Suprapubic skin (tissue), 4 donors: ENCODE results near the gene CHPF. TPM values are rescaled to one million over a fixed set of nuclear protein-coding genes. Genes with fewer than 3 reads are reported as not detected.

Experiments used
- DNase-seq, 2 donors: peaks; one replicate each; pipeline ENCODE4 v3.0.0-alpha.2; 2019; ENCODE audit warnings: low spot score in 2 of 2
- H3K27ac ChIP-seq: fragments of 200-600 bp; sonication (generic); one replicate; pipeline ENCODE4 v1.5.1; 2019
- H3K27me3 ChIP-seq: fragments of 200-600 bp; sonication (generic); one replicate; pipeline ENCODE4 v1.5.1; 2019
- H3K36me3 ChIP-seq: fragments of 200-600 bp; sonication (generic); one replicate; pipeline ENCODE4 v1.5.1; 2019
- H3K4me1 ChIP-seq: fragments of 200-600 bp; sonication (generic); one replicate; pipeline ENCODE4 v1.5.1; 2019
- H3K4me3 ChIP-seq: fragments of 200-600 bp; sonication (generic); one replicate; pipeline ENCODE4 v1.5.1; 2019; ENCODE audit warnings: mild to moderate bottlenecking
- H3K9me3 ChIP-seq: fragments of 200-600 bp; sonication (generic); one replicate; pipeline ENCODE4 v1.5.1; 2019
- EP300 ChIP-seq: sonication (generic); formaldehyde crosslinking; IDR thresholded peaks from one replicate; pipeline ENCODE4 v1.6.1; 2017; ENCODE audit warnings: antibody characterized with exemption
- POLR2A ChIP-seq, 2 donors: fragments of 450-650 bp; IDR thresholded peaks; one replicate each; pipeline ENCODE4 v1.6.1; 2017; ENCODE audit warnings: antibody characterized with exemption in 2 of 2, mild to moderate bottlenecking in 2 of 2, moderate library complexity in 2 of 2
- POLR2AphosphoS5 ChIP-seq, 3 donors: sonication (generic); formaldehyde crosslinking; IDR thresholded peaks; one replicate each; pipeline ENCODE4 v1.6.1; 2017; ENCODE audit warnings: antibody characterized with exemption in 3 of 3
- WGBS: methylation state at CpG from one replicate; pipeline ENCODE4 v1.1.5; 2018; 5-methylcytosine and 5-hydroxymethylcytosine counted together
- total RNA-seq, 4 donors: library from RNA; depleted of rRNA; stranded (reverse); fragments of >200 nt; gene quantifications; one replicate each; pipeline ENCODE4 v1.1.0, GENCODE V29; 2016
- TF ChIP-seq, protein P1 (sequence below), 2 donors: fragments of 200-600 bp in 1 of 2; fragments of 450-650 bp in 1 of 2; sonication (generic) in 1 of 2; IDR thresholded peaks; one replicate each; pipeline ENCODE4 v1.5.1; 2016 to 2019; ENCODE audit warnings: antibody characterized with exemption in 2 of 2, mild to moderate bottlenecking in 1 of 2, moderate library complexity in 1 of 2

Gene CHPF
- total RNA-seq, result 10 to 100 TPM; 28.8 to 62.1 (median 49.3) TPM

- WGBS, result under 1% methylated on average over 15 of the region's 75 CpGs
These were observed at the start of gene CHPF, which contains the start of gene TMEM198 for GRCh38 chr2:219543596-219544358. CHPF (minus strand) TSS chr2:219543809; CDS start chr2:219543538, 271 bp downstream. TMEM198 (plus strand) TSS chr2:219544028; CDS start chr2:219544728, 700 bp downstream.

DNA sequence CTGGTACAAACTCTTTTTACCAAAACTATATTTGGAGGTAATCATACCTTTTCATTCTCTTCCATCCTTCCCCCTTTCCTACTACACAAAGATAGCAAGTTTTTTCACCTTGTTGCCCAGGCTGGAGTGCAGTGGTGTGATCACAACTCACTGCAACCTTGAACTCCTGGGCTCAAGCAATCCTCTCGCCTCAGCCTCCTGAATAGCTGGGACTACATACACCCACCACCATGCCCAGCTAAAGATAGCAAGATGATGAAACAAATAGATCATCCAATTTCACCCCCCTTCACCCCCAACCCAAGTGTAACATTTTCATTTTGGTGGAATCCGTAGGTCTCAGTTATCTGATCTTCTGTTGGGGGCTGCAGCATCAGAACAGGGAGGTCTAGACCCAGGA is 49.5 kb upstream of the CHPF start:
- peaks cover 3% of the 10 kb centered on the region for H3K27me3 ChIP-seq
- WGBS, result 86% methylated on average over 2 of the region's 2 CpGs
- H3K27ac ChIP-seq, result no peak overlapping the region
- TF ChIP-seq POLR2A (IDR thresholded peaks at IDR 0.05) (no peak), EP300 (no peak), POLR2AphosphoS5 (IDR thresholded peaks at IDR 0.05) (no peak)
- TF ChIP-seq, protein P1, sequence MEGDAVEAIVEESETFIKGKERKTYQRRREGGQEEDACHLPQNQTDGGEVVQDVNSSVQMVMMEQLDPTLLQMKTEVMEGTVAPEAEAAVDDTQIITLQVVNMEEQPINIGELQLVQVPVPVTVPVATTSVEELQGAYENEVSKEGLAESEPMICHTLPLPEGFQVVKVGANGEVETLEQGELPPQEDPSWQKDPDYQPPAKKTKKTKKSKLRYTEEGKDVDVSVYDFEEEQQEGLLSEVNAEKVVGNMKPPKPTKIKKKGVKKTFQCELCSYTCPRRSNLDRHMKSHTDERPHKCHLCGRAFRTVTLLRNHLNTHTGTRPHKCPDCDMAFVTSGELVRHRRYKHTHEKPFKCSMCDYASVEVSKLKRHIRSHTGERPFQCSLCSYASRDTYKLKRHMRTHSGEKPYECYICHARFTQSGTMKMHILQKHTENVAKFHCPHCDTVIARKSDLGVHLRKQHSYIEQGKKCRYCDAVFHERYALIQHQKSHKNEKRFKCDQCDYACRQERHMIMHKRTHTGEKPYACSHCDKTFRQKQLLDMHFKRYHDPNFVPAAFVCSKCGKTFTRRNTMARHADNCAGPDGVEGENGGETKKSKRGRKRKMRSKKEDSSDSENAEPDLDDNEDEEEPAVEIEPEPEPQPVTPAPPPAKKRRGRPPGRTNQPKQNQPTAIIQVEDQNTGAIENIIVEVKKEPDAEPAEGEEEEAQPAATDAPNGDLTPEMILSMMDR (IDR thresholded peaks at IDR 0.05), result no peak
- no peaks in the 10 kb centered on the region for H3K36me3 ChIP-seq
- DNase-seq, result no peak
- H3K9me3 ChIP-seq, result no peaks in the 10 kb centered on the region
- H3K4me1 ChIP-seq, result peaks cover 7% of the 10 kb centered on the region
- H3K4me3 ChIP-seq, result no peak overlapping the region

More at GRCh38 chr2:219543596-219544358, at the start of gene CHPF, which contains the start of gene TMEM198:
- TF ChIP-seq POLR2AphosphoS5 (IDR thresholded peaks at IDR 0.05) (peak in 1 of 3 donors; percentile 13), POLR2A (IDR thresholded peaks at IDR 0.05) (no peak)
- Histone ChIP-seq H3K36me3 (peaks cover 23% of the 10 kb centered on the region), H3K27me3 (no peaks in the 10 kb centered on the region), H3K9me3 (no peaks in the 10 kb centered on the region), H3K4me1 (peaks cover 26% of the 10 kb centered on the region), H3K4me3 (peak within 1 kb of the TSS; percentile 59), H3K27ac (peak within 1 kb of the TSS; percentile 81)
- peak; percentile 98 to 99 for DNase-seq

DNA sequence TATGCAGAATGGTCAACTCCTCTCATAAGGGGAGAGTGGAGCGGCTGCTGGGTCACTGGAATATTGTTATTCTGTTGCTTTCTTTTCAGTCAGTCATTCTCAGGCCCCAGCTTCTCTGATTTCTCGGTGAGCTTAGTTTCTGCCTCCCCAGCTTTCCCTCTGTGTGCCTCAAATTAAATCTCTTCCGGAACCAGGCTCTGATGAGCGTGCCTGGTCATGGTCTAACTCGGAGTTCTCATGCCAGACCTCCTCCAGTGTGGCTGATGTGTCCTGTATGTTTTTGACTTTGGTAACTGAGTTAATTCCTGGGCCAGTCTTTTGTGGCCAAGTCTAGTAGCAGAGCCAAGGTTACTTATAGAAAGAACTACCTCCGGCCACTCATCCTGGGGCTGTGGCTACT is 49.1 kb upstream of the CHPF start:
- Histone ChIP-seq H3K27me3 (peaks cover 3% of the 10 kb centered on the region), H3K27ac (no peak overlapping the region), H3K4me3 (no peak overlapping the region), H3K4me1 (peaks cover 6% of the 10 kb centered on the region), H3K9me3 (no peaks in the 10 kb centered on the region), H3K36me3 (no peaks in the 10 kb centered on the region)
- 65% methylated on average over 6 of the region's 6 CpGs for WGBS
- DNase-seq, result no peak
- TF ChIP-seq POLR2AphosphoS5 (IDR thresholded peaks at IDR 0.05), result no peak
- TF ChIP-seq, protein P1 (IDR thresholded peaks at IDR 0.05), result no peak
- TF ChIP-seq EP300, result no peak
- no peak for TF ChIP-seq POLR2A (IDR thresholded peaks at IDR 0.05)

- H3K36me3 ChIP-seq, result no peaks in the 10 kb centered on the region
- WGBS, result 65% methylated on average over 4 of the region's 4 CpGs
- no peak for DNase-seq
- no peak overlapping the region for H3K27ac ChIP-seq
- no peaks in the 10 kb centered on the region for H3K4me1 ChIP-seq
- no peaks in the 10 kb centered on the region for H3K9me3 ChIP-seq
- TF ChIP-seq EP300, result no peak
- TF ChIP-seq POLR2A (IDR thresholded peaks at IDR 0.05), result no peak
- no peak for TF ChIP-seq POLR2AphosphoS5 (IDR thresholded peaks at IDR 0.05)
- TF ChIP-seq, protein P1 (IDR thresholded peaks at IDR 0.05), result no peak
- peaks cover 3% of the 10 kb centered on the region for H3K27me3 ChIP-seq
- H3K4me3 ChIP-seq, result no peak overlapping the region
These were observed 47.5 kb upstream of the CHPF start for GRCh38 chr2:219591091-219591490.

DNA sequence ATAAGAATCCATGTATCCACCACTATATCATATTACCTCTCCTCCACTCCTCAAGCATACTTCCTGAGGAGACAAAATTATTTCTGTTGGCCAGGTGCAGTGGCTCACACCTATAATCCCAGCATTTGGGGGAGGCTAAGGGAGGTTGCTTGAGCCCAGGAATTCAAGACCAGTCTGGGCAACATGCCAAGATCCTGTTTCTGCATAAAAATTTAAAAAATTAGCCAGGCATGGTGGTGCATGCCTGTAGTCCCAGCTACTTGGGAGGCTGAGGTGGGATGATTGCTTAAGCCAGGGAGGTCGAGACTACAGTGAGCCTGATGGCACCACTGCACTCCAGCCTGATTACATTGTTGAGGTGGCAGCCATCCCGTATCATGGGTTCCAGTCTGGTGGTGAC is 37.7 kb upstream of the CHPF start:
- Histone ChIP-seq H3K36me3 (no peaks in the 10 kb centered on the region), H3K27me3 (peaks cover 13% of the 10 kb centered on the region), H3K4me1 (peaks cover 3% of the 10 kb centered on the region), H3K4me3 (no peak overlapping the region), H3K27ac (no peak overlapping the region), H3K9me3 (no peaks in the 10 kb centered on the region)
- WGBS, result 33% methylated on average over 1 of the region's 2 CpGs
- DNase-seq, result no peak
- no peak for TF ChIP-seq EP300
- TF ChIP-seq, protein P1 (IDR thresholded peaks at IDR 0.05), result no peak
- TF ChIP-seq POLR2AphosphoS5 (IDR thresholded peaks at IDR 0.05), result no peak
- no peak for TF ChIP-seq POLR2A (IDR thresholded peaks at IDR 0.05)
